ENCODE results near the gene ADGRL3.
"Not testable (repeated sequence)": the region's sequence is repeated elsewhere in the genome, so short reads cannot be mapped to it uniquely, and the experiment has no call there.

ADGRL3 gene

GRCh38 chr4:61752617-61753016 lies 552.5 kb downstream of the ADGRL3 start:
- H3K27ac ChIP-seq (ENCODE audit: poor library complexity, severe bottlenecking) = no peak overlapping the region
- no peaks in the 10 kb centered on the region for H3K27me3 ChIP-seq (ENCODE audit: insufficient read depth, poor library complexity, severe bottlenecking)
- TF ChIP-seq CTCF (IDR thresholded peaks at IDR 0.05; ENCODE audit: poor library complexity, severe bottlenecking) = no peak
- ATAC-seq (ENCODE audit: low read depth) = no peak
- DNase-seq (ENCODE audit: low spot score) = no peak
- no peaks in the 10 kb centered on the region for H3K4me1 ChIP-seq (ENCODE audit: insufficient read depth, poor library complexity, severe bottlenecking)
- H3K36me3 ChIP-seq (ENCODE audit: low read depth) = no peaks in the 10 kb centered on the region
- H3K9me3 ChIP-seq (ENCODE audit: severe bottlenecking) = no peaks in the 10 kb centered on the region
- no peak overlapping the region for H3K4me3 ChIP-seq (ENCODE audit: severe bottlenecking)

GRCh38 chr4:61753739-61754138 lies 553.6 kb downstream of the ADGRL3 start:
- H3K9me3 ChIP-seq (ENCODE audit: severe bottlenecking) = no peaks in the 10 kb centered on the region
- no peak overlapping the region for H3K4me3 ChIP-seq (ENCODE audit: severe bottlenecking)
- no peak overlapping the region for H3K27ac ChIP-seq (ENCODE audit: poor library complexity, severe bottlenecking)
- H3K4me1 ChIP-seq (ENCODE audit: insufficient read depth, poor library complexity, severe bottlenecking) = no peaks in the 10 kb centered on the region
- no peaks in the 10 kb centered on the region for H3K36me3 ChIP-seq (ENCODE audit: low read depth)
- ATAC-seq (ENCODE audit: low read depth) (no peak), DNase-seq (ENCODE audit: low spot score) (no peak)
- TF ChIP-seq CTCF (IDR thresholded peaks at IDR 0.05; ENCODE audit: poor library complexity, severe bottlenecking) = no peak
- no peaks in the 10 kb centered on the region for H3K27me3 ChIP-seq (ENCODE audit: insufficient read depth, poor library complexity, severe bottlenecking)

- not testable (repeated sequence) for H3K4me3 ChIP-seq (ENCODE audit: severe bottlenecking); DNase-seq (ENCODE audit: low spot score); H3K27ac ChIP-seq (ENCODE audit: poor library complexity, severe bottlenecking); H3K27me3 ChIP-seq (ENCODE audit: insufficient read depth, poor library complexity, severe bottlenecking); H3K4me1 ChIP-seq (ENCODE audit: insufficient read depth, poor library complexity, severe bottlenecking); H3K9me3 ChIP-seq (ENCODE audit: severe bottlenecking); H3K36me3 ChIP-seq (ENCODE audit: low read depth); ATAC-seq (ENCODE audit: low read depth)
Observed at GRCh38 chr4:61756937-61757336, 556.8 kb downstream of the ADGRL3 start.

GRCh38 chr4:61757983-61758382 lies 557.9 kb downstream of the ADGRL3 start:
- not testable (repeated sequence) for H3K36me3 ChIP-seq (ENCODE audit: low read depth); H3K27ac ChIP-seq (ENCODE audit: poor library complexity, severe bottlenecking); H3K4me1 ChIP-seq (ENCODE audit: insufficient read depth, poor library complexity, severe bottlenecking); ATAC-seq (ENCODE audit: low read depth); DNase-seq (ENCODE audit: low spot score); H3K4me3 ChIP-seq (ENCODE audit: severe bottlenecking); H3K27me3 ChIP-seq (ENCODE audit: insufficient read depth, poor library complexity, severe bottlenecking); H3K9me3 ChIP-seq (ENCODE audit: severe bottlenecking)

- H3K4me3 ChIP-seq (ENCODE audit: severe bottlenecking); H3K9me3 ChIP-seq (ENCODE audit: severe bottlenecking); H3K36me3 ChIP-seq (ENCODE audit: low read depth); H3K27ac ChIP-seq (ENCODE audit: poor library complexity, severe bottlenecking); H3K27me3 ChIP-seq (ENCODE audit: insufficient read depth, poor library complexity, severe bottlenecking); DNase-seq (ENCODE audit: low spot score); ATAC-seq (ENCODE audit: low read depth); H3K4me1 ChIP-seq (ENCODE audit: insufficient read depth, poor library complexity, severe bottlenecking): not testable (repeated sequence)
Observed at GRCh38 chr4:61758596-61758995, 558.5 kb downstream of the ADGRL3 start.

- DNase-seq (ENCODE audit: low spot score); H3K4me1 ChIP-seq (ENCODE audit: insufficient read depth, poor library complexity, severe bottlenecking); ATAC-seq (ENCODE audit: low read depth); H3K4me3 ChIP-seq (ENCODE audit: severe bottlenecking); H3K27me3 ChIP-seq (ENCODE audit: insufficient read depth, poor library complexity, severe bottlenecking); H3K27ac ChIP-seq (ENCODE audit: poor library complexity, severe bottlenecking); H3K9me3 ChIP-seq (ENCODE audit: severe bottlenecking); H3K36me3 ChIP-seq (ENCODE audit: low read depth): not testable (repeated sequence)
Observed at GRCh38 chr4:61759245-61759644, 559.1 kb downstream of the ADGRL3 start.

GRCh38 chr4:61759885-61760284 lies 559.8 kb downstream of the ADGRL3 start:
- not testable (repeated sequence) for ATAC-seq (ENCODE audit: low read depth); H3K9me3 ChIP-seq (ENCODE audit: severe bottlenecking); H3K36me3 ChIP-seq (ENCODE audit: low read depth)

More at GRCh38 chr4:61759885-61760284, 559.8 kb downstream of the ADGRL3 start:
- not testable (repeated sequence) for DNase-seq (ENCODE audit: low spot score); H3K27ac ChIP-seq (ENCODE audit: poor library complexity, severe bottlenecking); H3K27me3 ChIP-seq (ENCODE audit: insufficient read depth, poor library complexity, severe bottlenecking); H3K4me3 ChIP-seq (ENCODE audit: severe bottlenecking); H3K4me1 ChIP-seq (ENCODE audit: insufficient read depth, poor library complexity, severe bottlenecking)

Data from RWPE2 (cell line).